PC-9 (cell line): ENCODE results near the gene TTC29. TPM values are rescaled to one million over a fixed set of nuclear protein-coding genes. Genes with fewer than 3 reads are reported as not detected.

Experiments used
- BruUV-seq: library from RNA; stranded (reverse); fragments of 400-500 nt; replicated peaks from 2 replicates; lab custom pipeline; 2021; lab: Mats Ljungman, UMichigan
- CTCF ChIA-PET: fragments of 300-600 bp; sonication (Branson Sonifier 250); formaldehyde crosslinking; loops from one replicate; lab custom pipeline; 2022; ENCODE audit warnings: antibody characterized with exemption; lab: Charles Lee
- POLR2A ChIA-PET: fragments of 300-600 bp; sonication (Branson Sonifier 250); formaldehyde crosslinking; loops from one replicate; lab custom pipeline; 2022; ENCODE audit warnings: antibody characterized with exemption; ENCODE audit not compliant: unreplicated experiment; lab: Charles Lee
- DNase-seq, 2 experiments: peaks; one replicate each; pipeline versions ENCODE4 v3.0.0 to v3.0.0-alpha.2; 2015 to 2022; ENCODE audit warnings: mixed read lengths in 1 of 2
- H2AFZ ChIP-seq: fragments of 200-600 bp; sonication (generic); 2 replicates; pipeline ENCODE4 v1.8.1; 2017; ENCODE audit warnings: antibody characterized with exemption
- H3F3A ChIP-seq: fragments of 200-600 bp; sonication (generic); 2 replicates; pipeline ENCODE4 v1.8.1; 2017; ENCODE audit warnings: antibody characterized with exemption, mild to moderate bottlenecking, low read depth; ENCODE audit not compliant: insufficient read depth
- H3K27ac ChIP-seq: fragments of 200-600 bp; sonication (generic); 2 replicates; pipeline ENCODE4 v1.6.1; 2016; ENCODE audit warnings: mixed run types
- H3K27me3 ChIP-seq: fragments of 200-600 bp; sonication (generic); 2 replicates; pipeline ENCODE4 v1.6.1; 2016; ENCODE audit warnings: low read depth, mixed run types; ENCODE audit not compliant: insufficient read depth
- H3K36me3 ChIP-seq: fragments of 200-600 bp; sonication (generic); 2 replicates; pipeline ENCODE4 v1.6.1; 2016; ENCODE audit warnings: low read depth, mixed run types
- H3K4me1 ChIP-seq: fragments of 200-600 bp; sonication (generic); replicated peaks from 2 replicates; pipeline ENCODE4 v1.6.1; 2016; ENCODE audit warnings: mixed run types; ENCODE audit not compliant: insufficient read depth
- H3K4me2 ChIP-seq: fragments of 200-600 bp; sonication (generic); 2 replicates; pipeline ENCODE4 v1.6.1; 2017; ENCODE audit warnings: mixed run types
- H3K4me3 ChIP-seq: fragments of 200-600 bp; sonication (generic); 2 replicates; pipeline ENCODE4 v1.6.1; 2016; ENCODE audit warnings: mixed run types
- H3K79me2 ChIP-seq: fragments of 200-600 bp; sonication (generic); 2 replicates; pipeline ENCODE4 v1.6.1; 2017; ENCODE audit warnings: low read depth, mixed run types
- H3K9me2 ChIP-seq: fragments of 200-600 bp; sonication (generic); 2 replicates; pipeline ENCODE4 v1.8.1; 2017; ENCODE audit warnings: mild to moderate bottlenecking; ENCODE audit not compliant: insufficient read depth
- H3K9me3 ChIP-seq: fragments of 200-600 bp; sonication (generic); 2 replicates; pipeline ENCODE4 v1.8.1; 2016; ENCODE audit warnings: low read depth; ENCODE audit not compliant: insufficient read depth
- H4K20me1 ChIP-seq: fragments of 200-600 bp; sonication (generic); 2 replicates; pipeline ENCODE4 v1.8.1; 2017; ENCODE audit not compliant: insufficient read depth
- EZH2 ChIP-seq: fragments of 200-600 bp; sonication (generic); IDR thresholded peaks from 2 replicates; pipeline ENCODE4 v1.8.0; 2017; ENCODE audit warnings: antibody characterized with exemption, low read depth
- intact Hi-C: fragments of 100-400 bp; cut with micrococcal nuclease; formaldehyde crosslinking; loops from one replicate; pipeline ENCODE4 v1.10.0; 2022; ENCODE audit not compliant: unreplicated experiment
- total RNA-seq: library from RNA; stranded (reverse); gene quantifications from 2 replicates; pipeline ENCODE4 v1.2.3, GENCODE V29; 2021
- TF ChIP-seq, protein P1 (sequence below): fragments of 200-600 bp; sonication (generic); conservative IDR thresholded peaks from 2 replicates; pipeline ENCODE4 v1.6.1; 2017; ENCODE audit warnings: mixed run types, antibody characterized with exemption, mild to moderate bottlenecking, moderate library complexity

Gene TTC29
- total RNA-seq, 1 experiment from 2014 or later = not detected

DNA sequence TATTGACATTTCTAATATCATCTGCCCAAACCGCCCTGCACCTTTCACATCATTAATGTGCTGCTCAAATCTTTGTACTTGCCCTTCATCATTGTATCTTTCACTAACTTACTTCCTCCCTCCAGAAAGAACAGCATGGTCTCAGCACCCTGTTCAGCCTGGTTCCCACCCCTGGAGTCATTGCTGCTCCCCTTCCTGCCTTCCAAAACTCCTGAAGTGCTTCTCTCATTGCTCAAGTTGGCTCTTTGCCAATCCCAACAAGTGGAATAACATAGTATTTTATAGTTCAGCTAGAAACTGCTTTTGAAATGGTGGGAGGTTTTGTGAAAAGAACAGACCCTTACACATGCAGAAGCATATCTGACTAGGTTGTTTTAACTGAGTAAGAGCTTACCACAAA is 14.0 kb upstream of the TTC29 start:
- Histone ChIP-seq H3K4me1 (no peaks in the 10 kb centered on the region), H4K20me1 (no peaks in the 10 kb centered on the region), H3K9me2 (no peaks in the 10 kb centered on the region), H3K79me2 (no peaks in the 10 kb centered on the region), H3F3A (no peaks in the 10 kb centered on the region), H3K4me2 (no peak overlapping the region), H2AFZ (no peak overlapping the region), H3K27ac (no peak overlapping the region), H3K36me3 (no peaks in the 10 kb centered on the region), H3K4me3 (no peak overlapping the region), H3K9me3 (no peaks in the 10 kb centered on the region), H3K27me3 (no peaks in the 10 kb centered on the region)
- TF ChIP-seq, protein P1, sequence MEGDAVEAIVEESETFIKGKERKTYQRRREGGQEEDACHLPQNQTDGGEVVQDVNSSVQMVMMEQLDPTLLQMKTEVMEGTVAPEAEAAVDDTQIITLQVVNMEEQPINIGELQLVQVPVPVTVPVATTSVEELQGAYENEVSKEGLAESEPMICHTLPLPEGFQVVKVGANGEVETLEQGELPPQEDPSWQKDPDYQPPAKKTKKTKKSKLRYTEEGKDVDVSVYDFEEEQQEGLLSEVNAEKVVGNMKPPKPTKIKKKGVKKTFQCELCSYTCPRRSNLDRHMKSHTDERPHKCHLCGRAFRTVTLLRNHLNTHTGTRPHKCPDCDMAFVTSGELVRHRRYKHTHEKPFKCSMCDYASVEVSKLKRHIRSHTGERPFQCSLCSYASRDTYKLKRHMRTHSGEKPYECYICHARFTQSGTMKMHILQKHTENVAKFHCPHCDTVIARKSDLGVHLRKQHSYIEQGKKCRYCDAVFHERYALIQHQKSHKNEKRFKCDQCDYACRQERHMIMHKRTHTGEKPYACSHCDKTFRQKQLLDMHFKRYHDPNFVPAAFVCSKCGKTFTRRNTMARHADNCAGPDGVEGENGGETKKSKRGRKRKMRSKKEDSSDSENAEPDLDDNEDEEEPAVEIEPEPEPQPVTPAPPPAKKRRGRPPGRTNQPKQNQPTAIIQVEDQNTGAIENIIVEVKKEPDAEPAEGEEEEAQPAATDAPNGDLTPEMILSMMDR = no peak
- TF ChIP-seq EZH2 = no peak
- intact Hi-C loops = no loop called here
- no peak for DNase-seq
- no TSS peak for BruUV-seq
- POLR2A ChIA-PET = no interaction called here
- CTCF ChIA-PET = no interaction called here

DNA sequence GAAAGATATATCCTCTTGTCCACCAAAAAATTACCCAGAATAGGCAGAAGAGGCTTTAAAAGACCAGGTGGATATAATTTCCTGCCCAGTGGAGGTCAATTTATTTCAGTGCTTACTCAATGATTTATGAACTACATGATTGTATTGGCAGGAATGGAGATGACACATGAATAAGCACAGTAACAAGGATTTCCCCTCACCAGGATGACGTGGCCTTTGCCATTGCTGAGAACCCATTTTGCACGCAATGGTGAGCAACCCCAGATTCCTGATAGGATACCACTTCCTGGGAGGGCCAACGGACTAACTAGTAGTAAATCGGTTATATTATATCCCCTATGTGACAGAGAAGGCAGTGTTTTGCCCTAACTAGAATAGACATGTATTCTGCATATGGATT is 11.6 kb upstream of the TTC29 start:
- Histone ChIP-seq H3K9me3 (no peaks in the 10 kb centered on the region), H3K36me3 (no peaks in the 10 kb centered on the region), H3K4me2 (no peak overlapping the region), H3K27ac (no peak overlapping the region), H3K4me3 (no peak overlapping the region), H3K9me2 (no peaks in the 10 kb centered on the region), H3F3A (no peaks in the 10 kb centered on the region), H3K4me1 (no peaks in the 10 kb centered on the region), H4K20me1 (no peaks in the 10 kb centered on the region), H2AFZ (no peak overlapping the region), H3K27me3 (no peaks in the 10 kb centered on the region), H3K79me2 (no peaks in the 10 kb centered on the region)
- no peak for TF ChIP-seq EZH2
- TF ChIP-seq, protein P1 = no peak
- intact Hi-C loops = no loop called here
- POLR2A ChIA-PET = no interaction called here
- no peak for DNase-seq
- no TSS peak for BruUV-seq
- CTCF ChIA-PET = no interaction called here

DNA sequence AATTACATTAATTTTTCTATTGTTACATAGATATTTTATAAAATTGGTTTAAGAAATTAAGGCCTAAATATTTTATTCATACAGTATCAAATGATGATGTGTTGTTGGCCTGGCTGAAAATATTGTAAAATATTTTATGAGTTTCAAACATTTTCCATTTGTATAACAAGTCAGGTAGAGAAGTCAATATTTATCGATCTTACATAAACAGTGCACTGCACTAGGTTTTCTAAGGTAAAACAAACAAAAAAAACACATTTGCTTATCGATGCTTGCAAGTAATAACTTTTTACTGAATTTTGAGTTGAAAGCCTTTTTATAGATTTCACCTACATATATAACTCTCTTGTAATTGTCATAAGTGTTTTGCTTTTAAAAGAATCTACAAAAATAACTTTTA is 7.2 kb upstream of the TTC29 start:
- H4K20me1 ChIP-seq = no peaks in the 10 kb centered on the region
- no peaks in the 10 kb centered on the region for H3K9me2 ChIP-seq
- CTCF ChIA-PET = no interaction called here
- H2AFZ ChIP-seq = no peak overlapping the region
- no peaks in the 10 kb centered on the region for H3K27me3 ChIP-seq
- intact Hi-C loops = no loop called here
- no peak overlapping the region for H3K27ac ChIP-seq
- no peaks in the 10 kb centered on the region for H3K9me3 ChIP-seq
- DNase-seq = no peak
- no peaks in the 10 kb centered on the region for H3K4me1 ChIP-seq
- H3K4me3 ChIP-seq = no peak overlapping the region
- TF ChIP-seq EZH2 = no peak
- TF ChIP-seq, protein P1 = no peak
- BruUV-seq = no TSS peak
- H3K4me2 ChIP-seq = no peak overlapping the region
- no peaks in the 10 kb centered on the region for H3K79me2 ChIP-seq
- H3F3A ChIP-seq = no peaks in the 10 kb centered on the region
- H3K36me3 ChIP-seq = no peaks in the 10 kb centered on the region
- POLR2A ChIA-PET = interaction anchor here (0.6 kb wide), 1 partner anchor 1096 kb away, joined by 4 read pairs; no protein-coding TSS in a partner anchor
